T-helper 17 cell (primary cell): ENCODE measurements around the gene ARHGEF28. TPM values are rescaled to one million over a fixed set of nuclear protein-coding genes. Genes with fewer than 3 reads are reported as not detected.

Experiments used
- ATAC-seq: fragments of 150-1000 bp; cut with Tn5 transposase; 2 replicates; pipeline ENCODE4 v1.10.0; 2021; ENCODE audit warnings: mild to moderate bottlenecking, moderate library complexity
- DNase-seq, 3 donors: peaks; one replicate each; pipeline versions ENCODE4 v3.0.0 to v3.0.0-alpha.2; 2020 to 2021
- H3K9me3 ChIP-seq: one replicate; pipeline ENCODE4 v1.7.0; 2013; ENCODE audit warnings: low read length, mild to moderate bottlenecking; ENCODE audit not compliant: control insufficient read depth, poor library complexity, severe bottlenecking
- H3K27ac Mint-ChIP-seq: one replicate; pipeline ENCODE4 v1.8.0; 2022; ENCODE audit warnings: mild to moderate bottlenecking, moderate library complexity, mixed read lengths
- H3K27me3 Mint-ChIP-seq: one replicate; pipeline ENCODE4 v1.8.0; 2022; ENCODE audit warnings: mixed read lengths
- H3K36me3 Mint-ChIP-seq: one replicate; pipeline ENCODE4 v1.8.0; 2022; ENCODE audit warnings: low read depth, mixed read lengths
- H3K4me1 Mint-ChIP-seq: one replicate; pipeline ENCODE4 v1.8.0; 2022; ENCODE audit warnings: mild to moderate bottlenecking, mixed read lengths
- H3K4me3 Mint-ChIP-seq: one replicate; pipeline ENCODE4 v1.8.0; 2022; ENCODE audit warnings: mild to moderate bottlenecking, moderate library complexity, mixed read lengths
- total RNA-seq, 4 donors: library from RNA in 2 of 4; stranded (reverse) in 2 of 4; gene quantifications; one replicate each; pipeline ENCODE4 v1.2.3 and lab custom pipeline; 2022 to 2026

Gene ARHGEF28
- total RNA-seq, 2 donors from 2014 or later: 0.05 to 0.16 TPM

DNA sequence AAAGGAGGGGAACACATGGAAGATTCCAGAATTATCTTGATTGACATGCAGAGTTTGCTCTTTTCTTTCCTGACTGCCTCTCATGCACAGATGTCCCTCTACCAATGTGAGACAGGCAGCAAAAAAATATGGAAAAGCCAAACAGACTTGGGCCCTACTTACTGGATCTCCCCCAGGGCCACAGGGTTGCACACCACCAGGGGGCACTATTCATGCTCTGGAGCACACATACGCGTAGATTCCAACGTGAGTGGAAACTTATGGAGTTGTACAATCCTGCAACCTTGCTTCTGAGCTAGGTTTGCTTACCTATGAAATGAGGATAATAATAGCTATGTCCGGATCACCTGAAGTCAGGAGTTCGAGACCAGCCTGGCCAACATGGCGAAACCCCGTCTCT lies 319.5 kb downstream of the ARHGEF28 start:
- Mint-ChIP-seq H3K27me3 (peaks cover 20% of the 10 kb centered on the region), H3K4me1 (no peaks in the 10 kb centered on the region), H3K27ac (no peak overlapping the region), H3K36me3 (no peaks in the 10 kb centered on the region), H3K4me3 (no peak overlapping the region)
- ATAC-seq: no peak
- no peak for DNase-seq
- no peaks in the 10 kb centered on the region for H3K9me3 ChIP-seq

DNA sequence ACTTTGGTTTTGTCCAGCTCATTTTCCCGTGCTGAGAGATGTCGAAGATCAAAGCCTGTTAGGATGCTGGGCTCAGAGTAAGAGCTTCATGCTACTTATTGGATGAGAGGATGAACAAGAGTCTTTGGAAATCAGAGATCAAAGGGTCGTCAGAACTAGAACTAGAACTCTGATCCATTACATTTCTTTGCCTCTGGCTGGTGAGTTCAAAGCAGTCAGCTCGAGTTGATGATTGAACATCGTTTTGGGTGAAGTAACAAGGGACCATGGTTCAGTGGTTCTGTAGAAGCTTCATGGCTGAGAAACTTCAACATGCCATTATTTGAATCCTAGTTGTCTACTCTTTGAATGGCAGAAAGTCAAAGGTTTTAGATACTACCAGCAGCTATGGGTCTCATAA lies 320.3 kb downstream of the ARHGEF28 start:
- DNase-seq (no peak), ATAC-seq (no peak)
- Mint-ChIP-seq H3K27me3 (peaks cover 23% of the 10 kb centered on the region), H3K36me3 (no peaks in the 10 kb centered on the region), H3K4me1 (no peaks in the 10 kb centered on the region), H3K27ac (no peak overlapping the region), H3K4me3 (no peak overlapping the region)
- no peaks in the 10 kb centered on the region for H3K9me3 ChIP-seq

DNA sequence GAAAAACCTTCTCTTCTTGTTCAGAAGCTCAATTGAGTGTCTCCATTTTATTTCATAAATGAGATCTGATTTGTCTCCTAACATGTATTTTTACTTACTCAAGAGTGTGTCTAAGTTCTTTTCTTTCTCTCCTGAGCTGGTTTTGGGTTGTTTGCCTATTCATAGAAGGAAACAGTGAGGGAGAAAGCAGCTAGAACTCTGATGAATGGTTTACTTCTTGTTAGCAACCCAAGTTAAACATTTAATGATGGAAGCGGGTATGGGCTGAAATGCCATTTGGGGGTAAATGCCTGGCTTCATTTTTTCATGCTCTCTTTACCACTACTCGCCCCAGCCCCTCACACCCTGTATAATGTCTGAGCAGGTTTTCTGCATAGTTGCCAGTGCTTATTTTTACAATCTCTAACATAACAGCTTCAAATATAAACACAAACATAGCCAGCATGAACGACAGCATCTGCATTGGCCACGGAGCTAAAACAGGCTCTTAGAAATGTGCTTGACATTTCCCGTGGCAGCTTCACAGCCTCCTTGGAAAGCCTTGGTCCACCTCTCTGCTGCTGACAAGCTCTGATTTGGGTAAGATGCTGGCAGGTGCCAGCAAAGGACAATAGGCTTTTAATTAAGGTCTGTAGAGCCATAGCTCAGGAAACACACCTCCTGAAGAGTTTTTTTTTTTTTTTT lies 321.1 kb downstream of the ARHGEF28 start:
- Mint-ChIP-seq H3K4me3 (no peak overlapping the region), H3K27ac (no peak overlapping the region), H3K36me3 (no peaks in the 10 kb centered on the region), H3K4me1 (no peaks in the 10 kb centered on the region), H3K27me3 (peaks cover 31% of the 10 kb centered on the region)
- ATAC-seq: no peak
- DNase-seq: no peak
- no peaks in the 10 kb centered on the region for H3K9me3 ChIP-seq

DNA sequence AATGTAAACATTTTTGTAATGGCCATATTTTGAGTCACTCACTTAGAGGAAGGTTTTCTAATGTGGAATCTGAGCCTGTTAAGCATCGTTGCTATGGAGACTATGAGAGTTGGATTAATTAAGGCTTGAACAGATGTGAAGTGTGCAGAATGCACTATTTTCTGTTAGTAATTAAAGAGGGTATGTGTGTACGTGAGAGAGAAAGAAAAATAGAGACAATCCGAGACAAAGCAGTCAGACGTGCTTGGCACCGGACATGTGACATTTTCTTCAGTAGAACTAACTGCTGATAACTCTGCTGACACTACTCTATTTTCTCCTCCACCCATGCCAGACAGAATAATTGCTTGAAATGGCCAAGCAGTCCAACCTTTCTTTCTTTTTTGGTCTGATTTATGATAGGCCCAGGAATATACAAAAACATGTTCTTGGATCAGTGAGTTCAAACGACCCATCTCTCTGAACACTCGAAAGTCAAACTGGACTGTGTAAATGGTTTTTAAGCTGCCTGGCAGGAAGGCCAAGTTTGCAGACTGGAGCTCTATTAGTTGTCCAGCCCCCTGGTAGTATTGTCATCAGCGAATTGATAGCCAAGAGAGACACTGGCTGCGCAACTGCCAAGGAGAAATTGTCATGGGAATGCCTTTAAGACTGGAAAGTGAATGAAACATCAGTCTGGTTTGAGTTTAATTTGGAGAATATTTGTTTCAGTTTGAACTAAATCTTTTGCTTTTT lies 322.1 kb downstream of the ARHGEF28 start:
- no peak for DNase-seq
- Mint-ChIP-seq H3K27me3 (peaks cover 36% of the 10 kb centered on the region), H3K4me3 (no peak overlapping the region), H3K36me3 (no peaks in the 10 kb centered on the region), H3K27ac (no peak overlapping the region), H3K4me1 (no peaks in the 10 kb centered on the region)
- ATAC-seq: no peak
- no peaks in the 10 kb centered on the region for H3K9me3 ChIP-seq

DNA sequence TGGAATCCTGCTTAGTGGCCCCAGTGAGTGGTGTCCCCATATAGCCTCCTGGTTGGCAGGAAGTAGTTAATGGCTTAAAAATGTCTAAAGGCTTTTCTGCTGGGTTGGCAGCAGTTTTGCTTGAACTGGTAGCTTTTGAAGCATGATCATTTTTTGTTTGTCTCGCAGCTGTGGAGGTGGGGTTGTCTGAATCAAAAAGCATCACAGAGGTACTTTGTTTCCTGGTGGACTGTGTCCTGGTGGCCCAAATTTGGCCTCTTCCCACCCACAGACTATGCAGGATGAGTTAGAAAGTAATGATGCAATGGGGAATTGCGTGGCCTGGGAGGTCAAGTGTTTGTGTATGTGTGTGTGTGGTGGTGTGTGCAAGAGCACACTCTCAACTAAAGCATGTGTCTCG lies 322.7 kb downstream of the ARHGEF28 start:
- no peak for DNase-seq
- H3K4me3 Mint-ChIP-seq: no peak overlapping the region
- no peaks in the 10 kb centered on the region for H3K4me1 Mint-ChIP-seq
- no peaks in the 10 kb centered on the region for H3K9me3 ChIP-seq
- no peak for ATAC-seq
- H3K27ac Mint-ChIP-seq: no peak overlapping the region
- H3K27me3 Mint-ChIP-seq: peaks cover 38% of the 10 kb centered on the region
- no peaks in the 10 kb centered on the region for H3K36me3 Mint-ChIP-seq

DNA sequence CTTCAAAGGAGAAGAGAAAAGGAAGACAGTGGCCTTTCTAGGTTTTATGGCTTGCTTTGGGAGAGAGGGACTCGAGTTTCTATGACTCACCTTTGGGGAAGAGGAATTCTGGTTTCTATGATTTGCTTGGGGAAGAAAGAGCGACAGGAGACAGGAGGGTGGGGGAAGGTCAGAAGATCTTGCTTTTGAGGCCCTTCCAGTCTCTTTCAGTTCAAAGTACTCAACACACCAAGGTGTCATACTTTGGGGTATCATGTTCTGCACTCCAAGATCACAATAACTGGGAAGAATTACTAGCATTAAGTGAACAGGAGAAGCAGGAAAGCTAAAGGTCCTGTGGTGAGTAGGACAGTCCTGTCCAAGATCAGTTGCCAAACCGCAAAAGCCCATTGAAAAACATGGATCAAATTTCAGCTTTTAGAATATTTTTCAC lies 324.5 kb downstream of the ARHGEF28 start:
- H3K36me3 Mint-ChIP-seq: no peaks in the 10 kb centered on the region
- H3K27me3 Mint-ChIP-seq: peaks cover 38% of the 10 kb centered on the region
- H3K9me3 ChIP-seq: no peaks in the 10 kb centered on the region
- H3K27ac Mint-ChIP-seq: no peak overlapping the region
- no peaks in the 10 kb centered on the region for H3K4me1 Mint-ChIP-seq
- DNase-seq (no peak), ATAC-seq (no peak)
- no peak overlapping the region for H3K4me3 Mint-ChIP-seq

DNA sequence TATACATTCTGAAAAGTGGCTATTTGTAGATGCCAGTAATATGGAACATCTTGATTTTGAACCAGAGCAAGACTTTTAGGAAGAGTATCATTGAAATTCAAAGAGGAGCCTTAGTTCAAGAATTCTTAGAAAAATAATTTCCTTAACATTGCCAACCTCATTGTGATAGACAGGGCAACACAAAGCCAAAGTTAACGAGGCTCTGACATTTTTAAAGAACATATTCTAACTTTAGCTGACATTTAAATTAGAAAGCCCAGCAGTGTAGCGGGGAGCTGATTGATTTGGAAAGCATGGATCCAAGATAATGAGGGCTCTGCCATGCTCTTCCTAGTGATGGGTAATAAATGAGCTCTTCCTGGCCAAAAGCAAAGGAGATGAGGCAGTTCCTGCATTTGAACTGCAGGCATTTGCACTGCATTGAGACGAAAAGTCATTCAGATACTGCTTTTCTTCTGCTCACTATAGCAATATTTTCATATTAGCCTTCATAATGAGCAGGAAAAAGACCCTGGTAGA lies 325.0 kb downstream of the ARHGEF28 start:
- H3K9me3 ChIP-seq: no peaks in the 10 kb centered on the region
- Mint-ChIP-seq H3K36me3 (no peaks in the 10 kb centered on the region), H3K4me1 (no peaks in the 10 kb centered on the region), H3K27me3 (peaks cover 38% of the 10 kb centered on the region), H3K4me3 (no peak overlapping the region), H3K27ac (no peak overlapping the region)
- no peak for ATAC-seq
- no peak for DNase-seq

DNA sequence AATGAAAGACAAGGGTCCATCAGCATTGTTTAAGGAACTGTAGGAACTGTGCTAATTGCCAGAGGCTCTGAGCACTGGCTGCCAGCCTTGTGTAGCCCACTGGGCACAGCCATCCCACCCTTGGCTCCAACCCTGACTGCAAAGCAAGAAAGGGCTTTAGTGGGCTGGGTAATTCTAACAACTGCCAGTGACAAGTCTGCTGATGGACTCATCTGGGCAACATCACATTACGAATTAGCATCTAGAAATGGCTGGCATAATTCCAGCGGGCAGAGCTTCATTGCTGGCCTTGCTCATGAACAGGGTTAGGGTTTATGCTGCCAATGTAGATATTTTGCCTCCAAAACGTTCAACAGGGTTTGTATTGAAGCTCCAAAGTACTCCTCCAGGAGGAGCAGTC lies 326.9 kb downstream of the ARHGEF28 start:
- ATAC-seq: no peak
- H3K27me3 Mint-ChIP-seq: peaks cover 48% of the 10 kb centered on the region
- H3K4me1 Mint-ChIP-seq: no peaks in the 10 kb centered on the region

DNA sequence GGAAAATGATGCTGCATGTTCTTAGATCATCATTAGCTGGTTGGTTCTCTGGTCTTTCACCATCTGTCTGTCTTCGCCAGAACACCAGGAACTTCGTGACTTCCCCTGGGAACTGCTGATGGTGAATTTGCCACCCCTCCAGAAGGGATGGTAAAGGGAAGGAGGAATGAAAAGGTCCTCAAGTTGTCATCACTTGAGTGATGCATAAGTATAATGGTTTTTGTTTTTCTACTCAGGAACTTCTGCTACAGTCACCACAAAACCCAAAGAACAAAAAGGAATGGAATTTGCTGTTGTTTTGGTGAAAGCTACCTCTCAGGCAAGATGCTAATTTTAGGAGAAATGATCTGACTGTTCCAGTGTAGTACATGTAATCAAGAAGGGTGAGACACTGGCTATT lies 328.4 kb downstream of the ARHGEF28 start:
- H3K4me1 Mint-ChIP-seq: no peaks in the 10 kb centered on the region
- no peak for ATAC-seq

More for the DNA sequence above, 326.9 kb downstream of the ARHGEF28 start:
- H3K9me3 ChIP-seq: no peaks in the 10 kb centered on the region
- Mint-ChIP-seq H3K36me3 (no peaks in the 10 kb centered on the region), H3K27ac (no peak overlapping the region), H3K4me3 (no peak overlapping the region)
- DNase-seq: no peak

DNA sequence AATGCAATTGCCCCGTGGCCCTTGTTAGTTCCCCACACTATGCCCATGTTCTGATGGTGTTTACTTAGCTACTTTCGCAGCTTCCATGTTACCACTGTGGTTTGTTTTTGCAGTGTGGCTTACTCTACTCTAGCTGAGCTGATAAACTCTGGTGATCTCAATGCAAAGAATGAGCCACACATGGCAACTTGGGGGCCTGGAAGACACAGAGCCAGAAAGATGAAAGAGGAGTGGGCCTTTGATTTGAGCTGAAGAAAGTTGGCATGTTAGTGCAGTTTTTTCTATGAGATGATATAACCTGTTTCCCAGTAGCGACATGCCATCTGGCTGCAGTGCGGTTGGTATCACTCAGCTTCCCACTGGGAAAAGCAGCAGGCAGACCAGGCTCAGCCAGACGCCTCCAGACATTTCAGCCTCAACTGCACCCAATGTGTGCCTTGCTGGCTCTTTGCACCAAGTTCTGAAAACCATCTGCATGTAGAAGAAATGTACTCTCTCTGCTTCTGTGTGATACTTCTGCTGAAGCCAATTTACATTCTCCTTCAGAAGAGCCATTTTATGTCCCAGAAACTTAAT lies 329.4 kb downstream of the ARHGEF28 start:
- no peaks in the 10 kb centered on the region for H3K36me3 Mint-ChIP-seq
- peaks cover 51% of the 10 kb centered on the region for H3K27me3 Mint-ChIP-seq
- H3K9me3 ChIP-seq: no peaks in the 10 kb centered on the region
- no peak overlapping the region for H3K4me3 Mint-ChIP-seq
- ATAC-seq (no peak), DNase-seq (no peak)
- no peak overlapping the region for H3K27ac Mint-ChIP-seq
- no peaks in the 10 kb centered on the region for H3K4me1 Mint-ChIP-seq

More for the DNA sequence above, 328.4 kb downstream of the ARHGEF28 start:
- no peak overlapping the region for H3K4me3 Mint-ChIP-seq
- H3K27me3 Mint-ChIP-seq: peaks cover 52% of the 10 kb centered on the region
- H3K36me3 Mint-ChIP-seq: no peaks in the 10 kb centered on the region
- H3K9me3 ChIP-seq: no peaks in the 10 kb centered on the region
- DNase-seq: no peak
- H3K27ac Mint-ChIP-seq: no peak overlapping the region

DNA sequence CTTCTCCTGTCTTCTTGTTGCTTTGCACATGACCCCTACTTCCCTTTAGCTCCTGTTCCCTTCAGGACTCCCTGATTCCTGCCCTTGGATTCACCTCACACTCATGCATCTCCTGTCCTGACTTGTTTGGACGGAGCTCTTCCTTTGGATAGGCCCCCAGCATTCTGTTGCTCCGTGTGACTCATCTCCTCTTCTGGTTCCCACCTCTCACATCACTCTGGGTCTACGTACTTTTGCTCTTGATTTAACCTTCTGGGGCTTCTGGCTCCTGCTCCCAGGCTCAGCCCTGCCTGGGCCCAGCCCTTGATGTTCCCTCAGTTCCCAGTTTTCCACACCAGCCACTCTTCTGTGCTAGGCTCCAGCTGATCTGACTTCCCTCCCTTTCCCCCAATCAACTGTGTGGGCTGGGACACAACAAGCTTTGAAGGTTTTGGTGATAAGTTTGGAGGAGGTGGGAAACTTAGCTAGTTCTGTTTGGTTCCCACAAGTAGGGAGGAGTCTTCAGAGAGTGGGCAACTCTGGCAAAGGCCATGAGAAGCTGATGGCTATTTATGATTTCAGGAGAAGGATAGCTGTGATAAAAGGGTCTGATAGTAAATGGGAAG lies 331.5 kb downstream of the ARHGEF28 start:
- DNase-seq (no peak), ATAC-seq (no peak)
- Mint-ChIP-seq H3K4me3 (no peak overlapping the region), H3K27me3 (peaks cover 35% of the 10 kb centered on the region), H3K36me3 (no peaks in the 10 kb centered on the region), H3K4me1 (no peaks in the 10 kb centered on the region), H3K27ac (no peak overlapping the region)
- no peaks in the 10 kb centered on the region for H3K9me3 ChIP-seq

DNA sequence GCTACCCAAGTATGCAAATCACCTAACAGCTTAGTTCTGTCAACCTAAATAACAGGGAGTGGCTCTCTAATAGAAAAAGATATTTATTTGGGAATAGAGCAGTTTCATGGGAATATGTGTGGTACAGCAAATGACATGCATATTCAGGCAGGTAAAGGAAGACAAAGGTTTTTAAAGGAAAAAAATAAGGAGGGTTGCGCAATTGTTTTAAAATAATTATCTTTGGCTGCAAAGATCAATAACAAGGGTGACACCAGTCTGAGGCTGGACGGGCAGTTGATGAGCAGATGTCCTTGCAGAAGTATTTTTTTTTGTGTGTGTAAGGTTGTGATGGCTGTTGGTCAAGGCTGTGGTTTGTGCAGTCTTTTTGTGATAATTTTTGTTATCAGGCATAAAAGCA lies 332.0 kb downstream of the ARHGEF28 start:
- Mint-ChIP-seq H3K27me3 (peaks cover 32% of the 10 kb centered on the region), H3K4me1 (no peaks in the 10 kb centered on the region), H3K4me3 (no peak overlapping the region), H3K36me3 (no peaks in the 10 kb centered on the region), H3K27ac (no peak overlapping the region)
- ATAC-seq (no peak), DNase-seq (no peak)
- H3K9me3 ChIP-seq: no peaks in the 10 kb centered on the region

DNA sequence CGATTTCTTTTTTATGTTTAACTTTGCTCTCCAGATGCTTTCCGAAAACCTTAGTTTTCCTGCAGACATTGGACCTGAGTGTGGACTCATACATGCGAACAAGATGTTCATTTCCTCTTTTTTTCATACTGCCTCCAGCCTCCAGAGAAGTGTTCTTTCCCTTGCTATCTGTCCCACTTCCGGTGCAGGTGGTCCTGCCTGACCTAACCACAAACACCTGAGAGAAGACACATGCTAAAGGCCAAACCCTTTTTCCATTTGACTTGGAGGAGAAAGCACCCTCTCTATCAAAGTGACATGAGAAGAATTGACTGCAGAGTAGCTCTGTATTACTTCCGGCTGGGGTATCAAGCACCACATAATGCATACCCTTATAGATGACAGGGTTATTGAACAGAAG lies 334.0 kb downstream of the ARHGEF28 start:
- ATAC-seq (no peak), DNase-seq (no peak)
- H3K36me3 Mint-ChIP-seq: no peaks in the 10 kb centered on the region
- no peaks in the 10 kb centered on the region for H3K9me3 ChIP-seq
- no peak overlapping the region for H3K4me3 Mint-ChIP-seq
- no peaks in the 10 kb centered on the region for H3K4me1 Mint-ChIP-seq
- peaks cover 37% of the 10 kb centered on the region for H3K27me3 Mint-ChIP-seq
- no peak overlapping the region for H3K27ac Mint-ChIP-seq
